T-helper 9 cell (primary cell): ENCODE measurements around the gene MYH2.

Experiments
- DNase-seq: peaks from one replicate; pipeline ENCODE4 v3.0.0-alpha.2; 2020

The MYH2 gene

DNA sequence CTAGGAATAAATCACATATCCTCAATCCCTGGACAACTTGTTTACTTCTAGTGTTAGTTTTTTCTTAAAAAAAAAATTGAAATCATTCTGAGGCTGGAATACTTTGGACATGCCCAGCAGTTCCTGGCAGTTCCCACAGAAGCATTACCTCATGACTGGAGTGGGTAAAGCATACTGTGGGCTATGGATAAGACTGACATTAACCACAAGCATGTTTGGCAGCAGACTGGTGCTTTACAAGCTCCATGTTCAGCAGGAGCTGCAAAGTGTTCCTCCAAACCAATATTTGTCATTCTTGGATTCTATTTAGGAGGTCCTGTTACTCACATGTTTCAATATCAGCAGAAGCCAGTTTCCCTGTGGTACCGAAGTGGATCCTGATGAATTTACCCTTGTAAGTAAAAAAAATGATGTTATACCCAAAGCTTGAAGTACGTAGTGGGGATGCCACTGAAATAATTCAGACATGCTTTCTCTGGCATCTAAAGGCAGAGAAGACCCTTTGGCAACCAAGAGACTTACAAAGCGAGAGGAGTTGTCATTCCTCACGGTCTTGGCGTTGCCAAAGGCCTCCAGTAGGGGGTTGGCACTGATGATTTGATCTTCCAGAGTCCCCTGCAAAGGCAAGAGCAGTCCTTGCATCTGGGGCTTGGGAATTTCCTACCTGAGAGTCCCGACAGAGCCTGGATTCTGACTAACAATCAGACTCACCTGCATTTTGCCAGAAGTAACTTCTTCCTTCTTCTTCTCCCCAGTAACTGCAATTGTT, 36.0 kb downstream of the MYH2 start:
- no peak for DNase-seq

DNA sequence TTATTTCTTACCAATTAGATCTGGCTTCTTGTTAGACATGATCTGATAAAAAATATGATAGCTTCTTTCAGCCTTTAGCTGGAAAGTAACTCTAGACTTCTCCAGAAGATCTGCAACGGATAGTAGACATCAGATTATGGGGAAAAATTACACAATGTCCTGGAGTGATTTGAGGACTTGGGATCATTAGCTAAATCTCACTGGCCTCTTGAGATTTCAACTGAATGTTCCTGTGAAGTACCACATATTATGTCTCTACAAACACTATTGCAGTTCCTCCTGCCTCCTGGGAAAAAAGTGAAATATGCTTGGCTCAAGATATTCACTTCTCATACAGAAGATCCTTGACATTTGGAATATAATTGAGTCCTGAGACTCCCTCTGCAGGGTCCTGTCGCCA, 36.6 kb downstream of the MYH2 start:
- DNase-seq = no peak

DNA sequence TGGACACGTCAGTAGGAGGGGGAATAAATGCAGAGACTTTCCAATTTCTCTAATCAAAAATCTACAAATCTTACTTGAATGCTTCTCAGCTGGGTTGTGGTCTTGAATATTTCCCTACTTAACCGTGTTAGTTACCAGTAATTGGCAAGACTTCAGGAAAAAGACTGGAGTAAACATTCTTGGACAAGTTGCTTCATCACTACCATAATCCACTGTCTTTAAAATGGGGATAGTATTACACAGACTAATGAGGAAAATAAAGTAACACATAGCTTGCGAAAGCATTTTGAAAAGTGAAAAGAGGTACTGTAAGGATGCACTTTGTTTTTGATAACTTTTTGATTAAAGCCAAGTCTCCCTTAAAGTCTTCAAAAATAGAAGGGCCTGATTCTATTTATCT, 49.5 kb downstream of the MYH2 start:
- DNase-seq = no peak

DNA sequence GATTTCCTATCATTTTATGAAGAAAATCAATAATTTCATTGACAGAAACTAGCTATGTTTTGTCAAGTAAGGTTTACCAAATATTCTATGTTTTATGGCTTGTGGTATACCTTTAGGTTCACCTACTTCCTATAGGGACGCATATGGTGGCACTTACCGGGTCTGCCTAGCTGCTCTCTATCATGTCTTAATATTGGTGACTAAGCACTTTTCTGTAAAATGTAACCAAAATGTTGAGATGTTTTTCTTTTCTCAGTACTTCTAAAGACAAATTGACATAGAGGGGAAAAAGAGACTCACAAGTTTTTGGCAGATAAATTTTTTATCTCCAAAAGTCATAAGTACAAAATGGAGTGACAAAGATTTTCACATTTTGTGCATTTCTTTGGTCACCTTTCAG, 57.5 kb downstream of the MYH2 start:
- DNase-seq = no peak

DNA sequence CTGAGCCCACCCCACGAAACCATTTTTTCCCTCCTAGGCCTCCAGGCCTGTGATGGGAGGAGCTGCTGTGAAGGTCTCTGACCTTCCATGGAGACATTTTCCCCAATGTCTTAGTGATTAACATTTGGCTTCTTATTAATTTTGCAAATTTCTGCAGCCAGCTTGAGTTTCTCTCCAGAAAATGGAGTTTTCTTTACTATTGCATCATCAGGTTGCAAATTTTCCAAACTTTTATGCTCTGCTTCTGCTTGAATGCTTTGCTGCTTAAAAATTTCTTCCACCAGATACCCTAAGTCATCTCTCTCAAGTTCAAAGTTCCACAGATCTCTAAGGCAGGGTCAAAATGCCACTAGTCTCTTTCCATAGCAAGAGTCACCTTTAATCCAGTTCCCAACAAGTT, 67.2 kb downstream of the MYH2 start:
- DNase-seq = no peak

DNA sequence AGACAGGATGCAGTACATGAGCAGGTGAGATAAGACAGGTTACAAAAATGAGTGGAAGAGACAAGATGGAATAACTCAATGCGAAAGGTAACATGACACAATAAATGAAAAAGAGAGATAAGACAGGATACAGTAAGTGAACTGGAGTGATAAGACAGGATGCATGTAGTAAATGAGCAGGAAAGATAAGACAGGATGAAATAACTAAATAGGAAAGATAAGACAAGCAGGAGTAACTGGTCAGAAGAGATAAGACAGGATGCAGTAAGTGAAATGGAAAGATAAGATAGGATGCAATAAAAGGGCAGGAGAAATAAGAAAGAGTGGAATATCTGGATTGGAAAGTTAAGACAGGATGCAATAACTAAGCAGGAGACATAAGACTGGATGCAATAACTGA, 71.8 kb downstream of the MYH2 start:
- DNase-seq = no peak

DNA sequence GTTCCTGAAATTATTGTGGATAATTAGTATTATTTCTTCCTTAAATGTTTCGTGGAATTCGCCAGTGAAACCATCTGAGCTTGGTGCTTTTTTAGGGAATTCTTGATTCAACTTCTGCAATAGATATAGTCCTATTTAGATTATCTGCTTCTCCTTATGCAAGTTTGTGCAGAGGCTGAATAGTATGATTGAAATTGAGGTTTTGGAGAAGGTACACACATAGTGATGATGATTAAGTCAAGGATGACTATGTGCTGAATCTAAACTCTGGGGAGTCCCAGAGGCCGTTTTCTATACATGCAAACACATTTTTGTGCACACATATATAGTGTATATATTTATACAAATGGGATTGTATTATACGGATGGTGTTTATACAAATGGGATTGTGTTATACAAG, 74.9 kb downstream of the MYH2 start:
- DNase-seq = no peak

DNA sequence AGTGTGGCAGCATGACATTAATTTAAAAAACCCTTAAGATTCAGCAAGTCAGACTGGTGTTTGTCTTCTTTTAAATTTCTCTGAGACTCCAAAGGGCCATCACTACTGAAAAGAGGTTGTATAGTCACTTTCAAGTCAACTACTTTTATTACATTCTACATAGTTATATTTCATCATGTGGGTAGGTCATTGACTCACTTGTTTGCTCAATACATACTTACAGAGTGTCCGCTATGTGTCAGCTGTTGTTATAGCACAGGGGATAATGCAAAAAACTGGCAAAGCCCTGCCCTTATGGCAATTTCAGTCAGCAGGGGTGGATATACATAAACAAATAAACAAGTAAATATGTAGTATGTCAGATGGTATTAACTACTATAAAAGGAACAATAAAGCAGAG, 77.6 kb downstream of the MYH2 start:
- DNase-seq = no peak
